Immature natural killer cell (primary cell): Measurements from ENCODE around the gene PDC. TPM values are rescaled to one million over a fixed set of nuclear protein-coding genes. Genes with fewer than 3 reads are reported as not detected.
"Not testable (repeated sequence)": the region's sequence is repeated elsewhere in the genome, so short reads cannot be mapped to it uniquely, and the experiment has no call there.

ENCODE experiments used
- DNase-seq, 3 donors: peaks; one replicate each; pipeline ENCODE4 v3.0.0; 2022; ENCODE audit warnings: mixed read lengths in 1 of 3
- H3K27ac Mint-ChIP-seq, 6 donors: one replicate each; pipeline ENCODE4 v1.8.0; 2020; ENCODE audit warnings: mixed read lengths in 6 of 6, mild to moderate bottlenecking in 5 of 6, inconsistent platforms in 4 of 6, moderate library complexity in 3 of 6
- H3K27me3 Mint-ChIP-seq, 3 donors: one replicate each; pipeline ENCODE4 v1.8.0; 2020 to 2021; ENCODE audit warnings: low read depth in 3 of 3, mild to moderate bottlenecking in 3 of 3, mixed read lengths in 3 of 3, moderate library complexity in 3 of 3, inconsistent platforms in 1 of 3
- H3K36me3 Mint-ChIP-seq, 3 donors: one replicate each; pipeline ENCODE4 v1.8.0; 2020; ENCODE audit warnings: mixed read lengths in 3 of 3, inconsistent platforms in 2 of 3, mild to moderate bottlenecking in 2 of 3
- H3K4me1 Mint-ChIP-seq, 2 donors: one replicate each; pipeline ENCODE4 v1.8.0; 2020; ENCODE audit warnings: inconsistent platforms in 2 of 2, mild to moderate bottlenecking in 2 of 2, mixed read lengths in 2 of 2, moderate library complexity in 1 of 2
- H3K4me3 Mint-ChIP-seq, 5 donors: one replicate each; pipeline ENCODE4 v1.8.0; 2020; ENCODE audit warnings: mild to moderate bottlenecking in 5 of 5, mixed read lengths in 5 of 5, inconsistent platforms in 3 of 5, moderate library complexity in 3 of 5
- H3K9me3 Mint-ChIP-seq, 6 donors: one replicate each; pipeline ENCODE4 v1.8.0; 2020; ENCODE audit warnings: mild to moderate bottlenecking in 6 of 6, mixed read lengths in 6 of 6, inconsistent platforms in 4 of 6, moderate library complexity in 3 of 6
- polyA plus RNA-seq, 3 donors: library from polyadenylated mRNA; unstranded; fragments of 300-500 nt; fragmentation: Illumina TruSeq; gene quantifications; one replicate each; pipeline ENCODE4 v1.2.3, GENCODE V29; 2021

Gene PDC
- polyA plus RNA-seq, 3 donors from 2014 or later, result not detected

DNA sequence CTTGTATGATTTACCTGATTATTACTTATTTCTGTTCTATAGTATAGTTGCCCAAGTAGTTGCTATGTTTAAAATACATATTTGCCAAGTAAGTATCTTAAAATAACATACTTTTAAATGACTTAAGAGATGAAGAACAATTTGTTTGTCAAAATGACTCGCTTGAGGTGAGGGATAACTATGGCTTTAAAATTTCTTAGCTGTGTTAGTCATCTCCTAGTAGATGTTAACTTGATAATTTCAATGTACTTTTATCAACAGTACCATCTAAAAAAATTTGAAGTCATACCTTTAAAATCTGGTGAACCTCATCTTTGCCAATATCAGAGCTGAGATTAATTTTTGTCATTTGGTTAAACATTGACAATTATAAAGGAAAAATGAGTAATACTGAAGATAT, 47.6 kb downstream of the PDC start:
- H3K27me3 Mint-ChIP-seq, result no peaks in the 10 kb centered on the region
- no peaks in the 10 kb centered on the region for H3K9me3 Mint-ChIP-seq

DNA sequence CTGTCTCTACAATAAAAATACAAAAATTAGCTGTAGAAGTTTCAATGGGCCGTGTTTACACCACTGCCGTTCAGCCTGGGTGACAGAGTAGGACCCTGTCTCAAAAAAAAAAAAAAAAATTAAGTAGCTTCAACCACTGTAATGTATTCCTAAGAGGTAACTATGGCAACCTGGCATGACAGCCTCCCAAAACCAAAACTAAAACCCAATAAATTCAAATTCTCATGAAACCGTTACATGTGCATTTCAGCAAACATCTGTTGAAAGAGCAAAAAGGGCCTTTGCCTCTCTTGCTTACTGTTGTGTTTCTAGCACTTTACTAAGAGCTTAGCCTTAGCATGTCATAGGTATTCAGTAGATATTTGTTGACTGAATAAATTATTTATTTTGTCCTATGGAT, 51.8 kb downstream of the PDC start:
- H3K27ac Mint-ChIP-seq, result no peak overlapping the region
- peaks cover 4 to 10% of the 10 kb centered on the region in 2 donors for H3K4me1 Mint-ChIP-seq
- no peaks in the 10 kb centered on the region for H3K9me3 Mint-ChIP-seq
- no peak overlapping the region for H3K4me3 Mint-ChIP-seq
- H3K27me3 Mint-ChIP-seq, result no peaks in the 10 kb centered on the region
- peaks cover 9 to 23% (median 15%) of the 10 kb centered on the region in 3 donors for H3K36me3 Mint-ChIP-seq
- DNase-seq, result no peak

More for the DNA sequence above, 47.6 kb downstream of the PDC start:
- DNase-seq, result no peak
- Mint-ChIP-seq H3K4me1 (no peaks in the 10 kb centered on the region), H3K36me3 (peaks cover 7 to 15% (median 10%) of the 10 kb centered on the region in 3 donors), H3K4me3 (no peak overlapping the region), H3K27ac (no peak overlapping the region)

DNA sequence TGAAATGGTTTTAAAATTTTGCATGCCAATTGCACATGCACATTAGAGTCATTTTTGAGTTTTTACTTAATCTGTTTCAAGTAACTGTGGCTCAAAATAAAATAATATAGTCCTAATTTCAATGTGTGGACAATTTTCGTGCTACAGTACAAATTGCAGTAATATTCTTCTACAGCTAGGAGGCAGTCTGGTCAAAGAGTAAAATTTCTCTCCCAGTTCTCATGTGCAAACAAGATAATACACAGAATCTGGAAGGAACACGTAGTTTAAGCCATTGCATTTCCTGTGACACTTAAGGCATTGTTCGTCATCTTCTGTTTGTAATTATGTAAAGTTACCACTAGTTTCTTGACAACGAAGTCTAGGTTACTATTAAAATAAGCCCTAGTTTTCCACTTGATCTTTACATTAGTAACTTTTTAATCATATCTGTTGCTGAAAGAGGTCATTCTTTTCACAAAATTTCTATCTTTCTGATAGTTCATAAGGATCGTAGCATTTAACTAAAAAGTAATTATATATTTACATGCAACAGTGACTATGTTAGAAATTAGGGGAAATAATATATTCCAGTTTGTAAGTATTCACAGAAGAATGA, 56.4 kb downstream of the PDC start:
- H3K27ac Mint-ChIP-seq, result peak overlapping the region in 1 of 6 donors; percentile 45
- H3K4me3 Mint-ChIP-seq, result no peak overlapping the region
- peak; percentile 25 to 46 (median 40) for DNase-seq
- H3K9me3 Mint-ChIP-seq, result no peaks in the 10 kb centered on the region
- H3K36me3 Mint-ChIP-seq, result peaks cover 8 to 28% (median 24%) of the 10 kb centered on the region in 3 donors
- peaks cover 4 to 10% of the 10 kb centered on the region in 2 donors for H3K4me1 Mint-ChIP-seq
- peaks cover 0 to 1% (median 0%) of the 10 kb centered on the region in 3 donors for H3K27me3 Mint-ChIP-seq

DNA sequence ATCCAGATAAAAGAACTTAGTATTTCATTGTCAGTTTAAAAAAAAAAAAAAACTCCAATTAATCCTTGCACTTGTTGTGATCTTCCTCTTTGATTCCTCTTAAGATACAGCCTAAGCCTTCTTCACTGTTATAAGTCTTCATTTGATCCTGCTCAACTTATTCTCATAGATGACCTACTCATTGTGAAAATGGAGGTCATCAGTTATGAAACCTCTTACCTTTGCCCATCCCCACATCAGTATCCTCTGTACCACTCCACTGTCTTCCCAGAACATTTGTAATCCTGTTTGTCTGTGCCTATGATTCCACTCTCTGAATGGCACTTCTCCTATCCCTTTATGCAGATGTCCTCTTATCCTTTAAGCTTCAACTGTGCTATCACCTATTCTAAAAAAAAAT, 57.3 kb downstream of the PDC start:
- H3K9me3 Mint-ChIP-seq, result no peaks in the 10 kb centered on the region

DNA sequence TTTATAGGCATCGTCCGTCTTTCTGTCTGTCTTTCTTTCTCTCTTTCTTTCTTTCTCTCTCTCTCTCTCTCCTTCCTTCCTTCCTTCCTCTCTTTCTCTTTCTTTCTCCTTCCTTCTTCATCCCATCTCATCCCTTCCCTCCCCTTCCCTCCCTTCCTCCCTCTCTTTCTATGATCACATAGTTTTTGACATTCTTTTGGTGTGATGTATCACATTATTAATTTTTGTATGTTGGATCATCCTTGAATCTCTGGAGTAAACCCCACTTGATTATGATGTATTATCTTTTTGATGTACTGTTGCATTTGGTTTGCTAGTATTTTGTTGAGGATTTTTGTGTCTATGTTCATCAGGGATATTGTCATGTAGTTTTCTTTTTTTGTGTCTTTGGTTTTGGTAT, 59.5 kb downstream of the PDC start:
- not testable (repeated sequence) for H3K9me3 Mint-ChIP-seq, H3K27me3 Mint-ChIP-seq, H3K4me3 Mint-ChIP-seq, DNase-seq
- Mint-ChIP-seq H3K36me3 (peaks cover 5 to 18% (median 14%) of the 10 kb centered on the region in 3 donors), H3K4me1 (peaks cover 4 to 10% of the 10 kb centered on the region in 2 donors), H3K27ac (peak overlapping the region in 1 of 6 donors; percentile 41)

More for the DNA sequence above, 57.3 kb downstream of the PDC start:
- peaks cover 4 to 10% of the 10 kb centered on the region in 2 donors for H3K4me1 Mint-ChIP-seq
- peak overlapping the region in 2 of 6 donors; percentile 9 to 61 for H3K27ac Mint-ChIP-seq
- H3K27me3 Mint-ChIP-seq, result peaks cover 0 to 1% (median 0%) of the 10 kb centered on the region in 3 donors
- H3K4me3 Mint-ChIP-seq, result no peak overlapping the region
- DNase-seq, result no peak
- H3K36me3 Mint-ChIP-seq, result peaks cover 8 to 28% (median 24%) of the 10 kb centered on the region in 3 donors

Other genes starting within 250 kb of the PDC start
- not detected for gene PRG4, start 164.8 kb downstream of the PDC start, polyA plus RNA-seq
- gene TPR, start 85.9 kb downstream of the PDC start, polyA plus RNA-seq, result 10 to 100 TPM in 2 of 3 donors, 1 to 10 TPM in 1; 5.4 to 64.7 (median 12.9) TPM
- 1 to 10 TPM; 1.7 to 5.4 (median 5.0) TPM for gene ODR4, start 85.3 kb downstream of the PDC start, polyA plus RNA-seq
- gene PTGS2, start 219.3 kb upstream of the PDC start, polyA plus RNA-seq, result 1 to 10 TPM in 1 of 3 donors, under 1 TPM in 1, not detected in 1; 0.84 to 4.2 TPM